HG03139 (cell line): ENCODE data around the gene TBC1D24.
A peak's percentile ranks its signal among the peaks of the same experiment; 100 is the strongest.

Experiments
- ATAC-seq: cut with Tn5 transposase; IDR thresholded peaks from one replicate; pipeline ENCODE4 v1.9.1; 2021; ENCODE audit not compliant: unreplicated experiment

The TBC1D24 gene

GRCh38 chr16:2514333-2515179 is 39.6 kb downstream of the TBC1D24 start:
- no peak for ATAC-seq

GRCh38 chr16:2515180-2515851 is 40.4 kb downstream of the TBC1D24 start:
- ATAC-seq = no peak

GRCh38 chr16:2516391-2517240 is 41.7 kb downstream of the TBC1D24 start:
- no peak for ATAC-seq

GRCh38 chr16:2517954-2518605 is 43.2 kb downstream of the TBC1D24 start:
- ATAC-seq = no peak

- ATAC-seq = no peak
These were observed 44.1 kb downstream of the TBC1D24 start for GRCh38 chr16:2518823-2519710.

- ATAC-seq = no peak
These were observed 44.8 kb downstream of the TBC1D24 start for GRCh38 chr16:2519711-2520080.

- ATAC-seq = peak; percentile 41
These were observed 45.3 kb downstream of the TBC1D24 start, which contains the start of gene AMDHD2 for GRCh38 chr16:2520097-2520783. AMDHD2 (plus strand) TSS chr16:2520371; CDS start chr16:2520459, 88 bp downstream.

GRCh38 chr16:2520784-2521531 is 46.0 kb downstream of the TBC1D24 start:
- ATAC-seq = no peak

- ATAC-seq = no peak
These were observed 48.9 kb downstream of the TBC1D24 start for GRCh38 chr16:2523801-2524231.

GRCh38 chr16:2524339-2524938 is 49.5 kb downstream of the TBC1D24 start:
- ATAC-seq = no peak

- no peak for ATAC-seq
These were observed 51.2 kb downstream of the TBC1D24 start for GRCh38 chr16:2526135-2526534.

GRCh38 chr16:2527071-2527783 is 52.3 kb downstream of the TBC1D24 start:
- ATAC-seq = no peak

GRCh38 chr16:2527784-2528100 is 52.8 kb downstream of the TBC1D24 start:
- ATAC-seq = no peak

GRCh38 chr16:2528161-2529060 is 53.5 kb downstream of the TBC1D24 start:
- no peak for ATAC-seq

- ATAC-seq = no peak
These were observed 54.4 kb downstream of the TBC1D24 start for GRCh38 chr16:2529061-2529931.
